ENCODE data around the gene MBOAT1.

- TF ChIP-seq POLR2A (IDR thresholded peaks at IDR 0.05; ENCODE audit: low read depth, low read length) (no peak), TAF1 (IDR thresholded peaks at IDR 0.05; ENCODE audit: low read depth, low read length) (no peak)
These were observed 30.2 kb downstream of the MBOAT1 start for GRCh38 chr6:20182069-20182468.
